Measurements from ENCODE around the gene IL36G. TPM values are rescaled to one million over a fixed set of nuclear protein-coding genes. Genes with fewer than 3 reads are reported as not detected.

The IL36G gene
- total and polyA plus RNA-seq, 9 of the 15 experiments (the other 6 are each of a cell fraction or from before 2014, with no cell fraction given), result not detected

DNA sequence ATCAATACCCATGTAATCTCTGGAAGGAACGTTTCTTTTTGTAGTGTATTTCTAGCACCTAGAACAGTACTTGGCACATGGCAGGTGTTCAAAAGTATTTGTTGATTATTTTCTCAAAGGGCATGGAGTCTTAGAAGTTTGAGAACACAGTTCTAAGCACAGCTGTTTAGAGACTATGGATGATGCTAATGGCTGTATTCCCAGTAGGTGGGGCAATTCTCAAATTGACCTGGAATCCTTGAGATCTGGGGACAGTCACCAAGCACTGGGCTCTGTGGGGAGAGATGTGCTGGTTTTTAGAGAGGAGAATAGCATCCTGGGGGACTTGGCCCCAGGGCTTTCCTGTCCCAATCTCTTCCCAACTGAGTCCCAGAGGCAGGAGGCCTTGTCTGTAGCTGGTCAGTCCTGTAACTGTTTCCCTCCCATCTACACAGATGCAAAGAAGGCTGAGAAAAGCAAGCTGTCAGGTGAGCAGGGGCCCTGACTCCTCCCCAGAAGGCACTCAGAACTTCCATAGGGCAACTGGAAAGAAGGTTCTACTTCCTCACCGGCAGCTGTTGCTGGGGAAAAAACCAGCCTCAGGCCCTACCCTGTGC, 17.5 kb upstream of the IL36G start (continued):
- TF ChIP-seq RAD21 (CRISPR knock-in tag; conservative IDR thresholded peaks at IDR 0.05 in 1 of 2, IDR thresholded peaks at IDR 0.05 in 1 of 2), result peak in 1 of 2 experiments; percentile 56; a peak in 2 of 4 replicates
- TF ChIP-seq SMARCC2 (IDR thresholded peaks at IDR 0.05; ENCODE audit: low read depth), result no peak
- TF ChIP-seq, protein P1, sequence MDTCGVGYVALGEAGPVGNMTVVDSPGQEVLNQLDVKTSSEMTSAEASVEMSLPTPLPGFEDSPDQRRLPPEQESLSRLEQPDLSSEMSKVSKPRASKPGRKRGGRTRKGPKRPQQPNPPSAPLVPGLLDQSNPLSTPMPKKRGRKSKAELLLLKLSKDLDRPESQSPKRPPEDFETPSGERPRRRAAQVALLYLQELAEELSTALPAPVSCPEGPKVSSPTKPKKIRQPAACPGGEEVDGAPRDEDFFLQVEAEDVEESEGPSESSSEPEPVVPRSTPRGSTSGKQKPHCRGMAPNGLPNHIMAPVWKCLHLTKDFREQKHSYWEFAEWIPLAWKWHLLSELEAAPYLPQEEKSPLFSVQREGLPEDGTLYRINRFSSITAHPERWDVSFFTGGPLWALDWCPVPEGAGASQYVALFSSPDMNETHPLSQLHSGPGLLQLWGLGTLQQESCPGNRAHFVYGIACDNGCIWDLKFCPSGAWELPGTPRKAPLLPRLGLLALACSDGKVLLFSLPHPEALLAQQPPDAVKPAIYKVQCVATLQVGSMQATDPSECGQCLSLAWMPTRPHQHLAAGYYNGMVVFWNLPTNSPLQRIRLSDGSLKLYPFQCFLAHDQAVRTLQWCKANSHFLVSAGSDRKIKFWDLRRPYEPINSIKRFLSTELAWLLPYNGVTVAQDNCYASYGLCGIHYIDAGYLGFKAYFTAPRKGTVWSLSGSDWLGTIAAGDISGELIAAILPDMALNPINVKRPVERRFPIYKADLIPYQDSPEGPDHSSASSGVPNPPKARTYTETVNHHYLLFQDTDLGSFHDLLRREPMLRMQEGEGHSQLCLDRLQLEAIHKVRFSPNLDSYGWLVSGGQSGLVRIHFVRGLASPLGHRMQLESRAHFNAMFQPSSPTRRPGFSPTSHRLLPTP (IDR thresholded peaks at IDR 0.05; ENCODE audit: borderline replicate concordance, extremely low read depth, insufficient read length), result no peak

DNA sequence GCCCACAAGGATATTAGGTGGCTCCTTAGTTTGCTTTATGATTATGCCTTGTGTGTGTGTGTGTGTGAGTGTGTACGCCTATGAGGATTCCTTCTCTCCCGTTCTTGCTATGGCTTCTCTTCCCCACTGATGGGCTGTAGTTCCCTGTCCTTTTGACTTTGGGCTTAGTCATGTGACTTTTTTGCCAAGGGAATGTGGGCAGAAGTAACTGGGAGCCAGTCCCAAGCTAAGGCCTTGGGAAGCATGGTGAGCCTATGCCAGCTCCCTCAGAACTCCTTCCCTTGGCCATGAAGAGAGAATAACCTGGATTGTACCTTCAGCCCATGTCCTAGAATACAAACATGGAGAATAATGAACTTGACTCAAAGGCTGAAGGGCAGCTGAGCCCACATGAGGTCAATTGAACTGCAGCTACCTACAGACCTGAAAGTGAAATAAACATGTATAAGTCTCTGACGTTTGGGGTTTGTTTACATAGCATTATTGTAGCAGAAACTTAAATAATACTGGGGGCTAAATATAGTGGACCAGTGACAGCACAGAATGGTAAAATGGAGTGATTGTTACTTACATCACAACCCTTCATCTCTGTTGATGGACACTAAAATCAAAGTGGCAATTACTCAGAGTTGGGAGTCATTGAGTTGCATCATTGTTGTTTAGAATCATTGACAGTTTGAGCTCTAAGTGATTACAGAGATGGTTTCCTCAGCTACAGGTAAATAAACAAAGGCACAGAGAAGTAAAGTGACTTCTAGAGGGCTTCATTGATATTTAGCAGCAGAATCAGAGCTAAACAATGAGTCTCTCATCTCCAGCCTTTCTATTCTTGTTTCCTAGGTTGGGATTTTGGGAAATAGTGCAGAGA, 15.3 kb upstream of the IL36G start:
- no peak overlapping the region for H3K9ac ChIP-seq (ENCODE audit: insufficient read depth in 1 of 2, low read depth in 2 of 2, low read length in 2 of 2)
- intact Hi-C loops (cut with micrococcal nuclease) (no loop called here), in situ Hi-C loops (cut with MboI) (no loop called here)
- H3K9me1 ChIP-seq (ENCODE audit: control insufficient read depth, insufficient read depth, low read length), result no peaks in the 10 kb centered on the region
- no peaks in the 10 kb centered on the region for H3K36me3 ChIP-seq (ENCODE audit: control insufficient read depth, insufficient read depth, low read length)
- FAIRE-seq, result no peak
- no peak for DNase-seq (ENCODE audit: extremely low read depth in 1 of 4, low spot score in 3 of 4)
- no peaks in the 10 kb centered on the region; a peak in 1 of 5 replicates for H3K4me1 ChIP-seq (replicated peaks in 1 of 2; ENCODE audit: control insufficient read depth in 2 of 2, insufficient read depth in 2 of 2, low read length in 2 of 2)
- POLR2A ChIA-PET, result interaction anchor here (0.6 to 0.8 kb wide), 5 partner anchors 15 to 136 kb away, joined by 3 read pairs; partner anchors contain the start of gene IL36G
- H3K4me2 ChIP-seq (ENCODE audit: insufficient read depth, low read length), result no peak overlapping the region
- H3K79me2 ChIP-seq (ENCODE audit: control insufficient read depth, insufficient read depth, low read length), result no peaks in the 10 kb centered on the region
- 15% methylated on average over 3 of the region's 3 CpGs for WGBS (ENCODE audit: insufficient coverage, low coverage, missing lambda C conversion rate)
- no peak for ATAC-seq
- CTCF ChIA-PET (ENCODE audit: low intra/inter-chr PET ratio), result no interaction called here
- H3K27me3 ChIP-seq (ENCODE audit: control insufficient read depth in 2 of 2, insufficient read depth in 2 of 2, low read length in 2 of 2), result peaks cover 2 to 8% of the 10 kb centered on the region in 2 experiments; a peak in 2 of 5 replicates
- no peak overlapping the region for H2AFZ ChIP-seq (ENCODE audit: low read depth, low read length)
- H3K27ac ChIP-seq (ENCODE audit: extremely low read depth, low read depth, low read length), result no peak overlapping the region
- no peaks in the 10 kb centered on the region for H3K9me3 ChIP-seq (replicated peaks; ENCODE audit: control insufficient read depth, insufficient read depth, low read depth, low read length)
- H3K4me3 ChIP-seq, result no peak overlapping the region
- H4K20me1 ChIP-seq (replicated peaks; ENCODE audit: control insufficient read depth, insufficient read depth, low read length), result 0 out of 2 replicates have a peak, but pooled peaks cover 3% of the 10 kb centered on the region
- BruUV-seq (replicated peaks), result no TSS peak
- TF ChIP-seq FOXJ2 (tag; IDR thresholded peaks at IDR 0.05) (peak; percentile 95), KAT2B (IDR thresholded peaks at IDR 0.05; ENCODE audit: low read depth, low read length) (no peak), RUNX1 (IDR thresholded peaks at IDR 0.05; ENCODE audit: low read depth) (no peak), HDAC8 (tag; IDR thresholded peaks at IDR 0.05) (no peak)
- TF ChIP-seq, protein P2, sequence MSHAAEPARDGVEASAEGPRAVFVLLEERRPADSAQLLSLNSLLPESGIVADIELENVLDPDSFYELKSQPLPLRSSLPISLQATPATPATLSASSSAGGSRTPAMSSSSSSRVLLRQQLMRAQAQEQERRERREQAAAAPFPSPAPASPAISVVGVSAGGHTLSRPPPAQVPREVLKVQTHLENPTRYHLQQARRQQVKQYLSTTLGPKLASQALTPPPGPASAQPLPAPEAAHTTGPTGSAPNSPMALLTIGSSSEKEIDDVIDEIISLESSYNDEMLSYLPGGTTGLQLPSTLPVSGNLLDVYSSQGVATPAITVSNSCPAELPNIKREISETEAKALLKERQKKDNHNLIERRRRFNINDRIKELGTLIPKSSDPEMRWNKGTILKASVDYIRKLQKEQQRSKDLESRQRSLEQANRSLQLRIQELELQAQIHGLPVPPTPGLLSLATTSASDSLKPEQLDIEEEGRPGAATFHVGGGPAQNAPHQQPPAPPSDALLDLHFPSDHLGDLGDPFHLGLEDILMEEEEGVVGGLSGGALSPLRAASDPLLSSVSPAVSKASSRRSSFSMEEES (CRISPR knock-in tag; IDR thresholded peaks at IDR 0.05), result peak; percentile 81
- TF ChIP-seq, protein P3, sequence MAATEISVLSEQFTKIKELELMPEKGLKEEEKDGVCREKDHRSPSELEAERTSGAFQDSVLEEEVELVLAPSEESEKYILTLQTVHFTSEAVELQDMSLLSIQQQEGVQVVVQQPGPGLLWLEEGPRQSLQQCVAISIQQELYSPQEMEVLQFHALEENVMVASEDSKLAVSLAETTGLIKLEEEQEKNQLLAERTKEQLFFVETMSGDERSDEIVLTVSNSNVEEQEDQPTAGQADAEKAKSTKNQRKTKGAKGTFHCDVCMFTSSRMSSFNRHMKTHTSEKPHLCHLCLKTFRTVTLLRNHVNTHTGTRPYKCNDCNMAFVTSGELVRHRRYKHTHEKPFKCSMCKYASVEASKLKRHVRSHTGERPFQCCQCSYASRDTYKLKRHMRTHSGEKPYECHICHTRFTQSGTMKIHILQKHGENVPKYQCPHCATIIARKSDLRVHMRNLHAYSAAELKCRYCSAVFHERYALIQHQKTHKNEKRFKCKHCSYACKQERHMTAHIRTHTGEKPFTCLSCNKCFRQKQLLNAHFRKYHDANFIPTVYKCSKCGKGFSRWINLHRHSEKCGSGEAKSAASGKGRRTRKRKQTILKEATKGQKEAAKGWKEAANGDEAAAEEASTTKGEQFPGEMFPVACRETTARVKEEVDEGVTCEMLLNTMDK (IDR thresholded peaks at IDR 0.05; ENCODE audit: borderline replicate concordance, insufficient read depth, low read depth, low read length, poor library complexity, severe bottlenecking), result no peak

Data from K562 (cell line).